Non-pigmented ciliary epithelial cell (primary cell): Measurements from ENCODE around the gene GPR26.

Experiments used
- DNase-seq: peaks from one replicate; pipeline ENCODE4 v3.0.0-alpha.2; 2010; ENCODE audit warnings: low read depth

Gene GPR26

DNA sequence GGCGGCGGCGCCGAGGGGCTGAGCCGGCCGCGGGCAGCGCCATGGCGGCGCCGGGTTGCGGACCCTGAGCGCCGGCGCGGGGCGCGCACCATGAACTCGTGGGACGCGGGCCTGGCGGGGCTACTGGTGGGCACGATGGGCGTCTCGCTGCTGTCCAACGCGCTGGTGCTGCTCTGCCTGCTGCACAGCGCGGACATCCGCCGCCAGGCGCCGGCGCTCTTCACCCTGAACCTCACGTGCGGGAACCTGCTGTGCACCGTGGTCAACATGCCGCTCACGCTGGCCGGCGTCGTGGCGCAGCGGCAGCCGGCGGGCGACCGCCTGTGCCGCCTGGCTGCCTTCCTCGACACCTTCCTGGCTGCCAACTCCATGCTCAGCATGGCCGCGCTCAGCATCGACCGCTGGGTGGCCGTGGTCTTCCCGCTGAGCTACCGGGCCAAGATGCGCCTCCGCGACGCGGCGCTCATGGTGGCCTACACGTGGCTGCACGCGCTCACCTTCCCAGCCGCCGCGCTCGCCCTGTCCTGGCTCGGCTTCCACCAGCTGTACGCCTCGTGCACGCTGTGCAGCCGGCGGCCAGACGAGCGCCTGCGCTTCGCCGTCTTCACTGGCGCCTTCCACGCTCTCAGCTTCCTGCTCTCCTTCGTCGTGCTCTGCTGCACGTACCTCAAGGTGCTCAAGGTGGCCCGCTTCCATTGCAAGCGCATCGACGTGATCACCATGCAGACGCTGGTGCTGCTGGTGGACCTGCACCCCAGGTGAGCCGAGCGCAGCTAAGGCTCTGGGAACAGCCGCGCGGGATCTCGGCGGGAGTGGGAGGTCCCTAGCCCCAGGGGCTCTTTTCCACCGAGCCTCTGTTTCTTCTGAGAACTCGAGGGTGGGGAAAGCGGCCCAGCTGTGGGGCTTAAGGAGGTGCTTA is at the start of gene GPR26:
GPR26 (plus strand) TSS at position 38 of the 919 bp plus-strand sequence; CDS start at position 91, 53 bp downstream.
- no peak for DNase-seq

DNA sequence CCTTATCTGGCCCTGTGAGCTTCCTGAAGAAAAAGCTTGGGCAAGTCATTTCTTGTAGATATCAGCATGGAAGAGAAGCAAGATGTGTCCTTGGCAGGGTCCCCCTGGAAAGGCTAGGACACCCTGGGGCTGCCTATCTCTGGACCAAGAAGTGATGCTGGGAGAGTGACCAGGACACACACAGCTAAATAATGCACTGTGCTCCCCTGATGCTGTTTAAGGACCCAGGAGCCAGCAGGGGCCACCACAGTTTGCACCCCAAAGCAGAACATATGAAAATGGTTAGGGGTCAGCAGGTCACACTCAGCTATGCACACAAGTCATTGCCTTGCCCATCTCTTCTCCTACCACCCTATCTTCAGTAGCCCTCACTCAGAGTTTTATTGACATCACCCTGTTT is 47.9 kb upstream of the GPR26 start:
- no peak for DNase-seq

- DNase-seq = no peak
Observed at GRCh38 chr10:123619067-123619855, 46.9 kb upstream of the GPR26 start.

- DNase-seq = no peak
Observed at GRCh38 chr10:123620621-123621020, 45.5 kb upstream of the GPR26 start.

- no peak for DNase-seq
Observed at GRCh38 chr10:123621492-123621891, 44.7 kb upstream of the GPR26 start.

DNA sequence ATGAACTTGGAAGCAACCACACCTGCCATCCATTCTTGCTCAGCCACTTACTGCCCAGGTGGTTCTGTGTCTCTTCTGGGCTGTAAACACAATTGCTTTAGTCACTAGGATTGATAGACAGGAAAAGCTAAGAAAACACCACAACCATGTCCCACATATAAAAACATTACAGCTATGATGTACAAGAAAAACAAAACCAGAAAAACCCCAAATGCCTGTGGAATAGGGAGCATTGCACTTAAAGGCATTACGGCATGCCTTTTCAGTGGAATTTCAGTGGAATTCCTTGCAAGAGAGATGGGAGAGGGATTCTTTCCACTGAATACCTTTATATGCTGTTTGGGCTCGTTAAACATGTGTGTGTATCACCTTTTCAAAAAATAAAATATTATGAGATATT is 44.2 kb upstream of the GPR26 start:
- no peak for DNase-seq

DNA sequence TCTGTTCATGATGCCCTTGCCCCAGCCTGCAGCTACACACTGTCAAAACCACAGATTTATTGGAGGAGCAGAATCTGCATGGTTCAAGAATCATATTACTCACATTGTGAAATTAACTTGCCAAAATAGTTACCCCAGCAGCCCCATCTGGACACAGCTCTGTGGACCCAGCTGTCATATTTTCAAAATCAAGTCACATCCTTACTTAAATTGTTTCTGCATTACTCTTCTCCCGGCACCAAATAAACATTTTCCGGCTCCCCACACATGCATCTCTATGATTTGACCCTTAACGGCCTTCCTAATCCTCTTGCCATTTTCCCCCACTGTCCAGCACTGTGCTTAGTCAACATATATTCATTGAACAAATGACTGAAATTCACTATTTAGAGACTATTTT is 43.8 kb upstream of the GPR26 start:
- no peak for DNase-seq

DNA sequence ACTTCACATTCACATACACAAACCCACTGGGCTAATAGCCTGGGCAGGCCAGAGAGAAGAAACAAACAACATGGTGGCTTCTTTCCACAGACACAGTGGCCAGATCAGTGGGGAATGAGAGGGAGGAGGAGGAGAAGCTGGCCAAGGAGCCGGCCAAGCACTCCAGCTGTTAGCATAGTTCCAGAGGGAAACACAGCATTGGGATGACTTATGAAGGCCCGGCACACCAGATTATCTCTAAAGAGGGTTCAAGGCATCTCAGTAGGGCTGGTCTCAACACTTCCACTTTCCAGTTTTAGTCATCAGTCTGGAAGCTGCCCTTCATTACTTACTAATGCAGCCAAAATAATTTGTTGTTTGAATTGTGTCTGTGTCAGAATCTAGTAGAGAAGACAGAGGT is 42.1 kb upstream of the GPR26 start:
- DNase-seq = no peak

DNA sequence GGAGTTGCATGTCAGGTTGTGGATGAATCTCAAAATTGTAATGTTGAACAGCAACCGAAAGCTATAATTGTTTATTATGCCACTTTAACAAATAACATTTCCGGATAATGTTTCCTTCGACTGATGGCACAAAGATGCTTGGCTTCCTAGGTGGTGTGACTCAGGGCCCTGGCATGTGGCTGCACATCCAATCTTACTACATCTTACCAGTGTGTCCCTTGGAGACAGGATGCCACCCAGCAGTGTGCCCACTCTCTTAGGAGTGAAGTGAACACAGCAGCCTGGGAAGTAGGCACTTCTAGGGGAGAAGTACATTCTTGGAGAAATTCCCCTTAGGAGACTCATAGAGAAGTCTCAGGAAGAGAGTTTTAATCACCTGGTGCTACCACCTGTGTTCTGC is 33.0 kb upstream of the GPR26 start:
- no peak for DNase-seq

DNA sequence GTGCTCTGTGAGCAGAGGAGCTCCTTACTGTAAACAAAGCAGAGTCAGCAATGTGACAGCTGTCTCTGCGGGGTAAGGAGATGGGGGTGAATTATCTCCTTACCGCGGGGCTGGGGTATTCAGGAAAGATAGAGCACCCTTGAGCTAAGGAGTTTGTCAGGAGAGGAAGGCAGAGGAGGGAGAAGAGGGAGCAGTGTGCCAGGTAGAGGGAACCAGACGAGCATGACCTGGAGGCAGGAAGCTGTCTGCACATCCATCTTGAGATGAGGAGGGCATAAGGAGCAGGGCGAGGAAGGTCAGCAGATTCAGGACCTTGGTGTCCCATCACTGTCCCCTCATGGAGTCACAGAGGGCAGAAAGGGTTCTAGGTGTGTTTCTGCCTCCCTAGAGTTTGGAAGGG is 32.5 kb upstream of the GPR26 start:
- no peak for DNase-seq

GRCh38 chr10:123634221-123634620 is 31.9 kb upstream of the GPR26 start:
- no peak for DNase-seq

- DNase-seq = no peak
Observed at GRCh38 chr10:123635131-123635530, 31.0 kb upstream of the GPR26 start.

DNA sequence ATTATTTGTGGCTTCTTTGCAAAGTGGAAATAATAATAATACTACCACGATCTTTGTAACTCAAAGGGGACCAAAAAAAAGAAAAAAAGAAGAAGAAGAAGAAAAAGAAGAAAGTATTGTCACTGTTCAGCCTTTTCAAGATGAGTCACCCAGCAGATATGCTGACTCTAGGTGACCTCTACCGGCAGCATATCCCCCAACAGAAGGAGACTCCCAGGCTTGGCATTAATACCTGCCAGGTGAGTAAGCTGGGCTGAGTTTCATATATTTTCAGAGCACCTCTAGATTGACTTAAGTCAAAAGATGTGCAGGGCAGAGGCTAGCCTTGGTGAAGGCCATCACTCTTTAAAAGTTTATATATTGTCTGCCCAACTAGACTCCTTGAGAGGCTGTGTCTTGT is 30.4 kb upstream of the GPR26 start:
- DNase-seq = no peak

GRCh38 chr10:123636598-123637325 is 29.4 kb upstream of the GPR26 start:
- DNase-seq = no peak

- DNase-seq = no peak
Observed at GRCh38 chr10:123637326-123637880, 28.8 kb upstream of the GPR26 start.

DNA sequence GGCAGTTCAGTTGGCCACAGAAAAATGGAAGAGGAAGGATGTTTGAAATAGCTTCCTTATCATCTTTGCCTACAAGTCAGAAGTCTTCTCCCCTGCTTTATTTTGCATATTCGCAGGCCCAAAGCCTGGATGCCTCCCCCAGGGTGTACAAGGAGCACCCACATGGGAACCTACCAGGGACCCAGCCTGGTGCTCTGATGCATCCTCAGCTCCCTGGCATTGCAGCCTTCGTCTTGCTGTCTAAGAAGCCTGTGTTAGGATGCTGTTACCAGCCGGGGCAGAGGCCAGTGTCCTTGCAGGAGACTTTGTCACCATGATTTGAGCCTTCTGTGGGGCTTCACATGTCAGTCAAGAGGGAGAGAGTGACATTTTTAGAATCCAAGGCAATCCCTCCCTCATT is 27.0 kb upstream of the GPR26 start:
- no peak for DNase-seq

DNA sequence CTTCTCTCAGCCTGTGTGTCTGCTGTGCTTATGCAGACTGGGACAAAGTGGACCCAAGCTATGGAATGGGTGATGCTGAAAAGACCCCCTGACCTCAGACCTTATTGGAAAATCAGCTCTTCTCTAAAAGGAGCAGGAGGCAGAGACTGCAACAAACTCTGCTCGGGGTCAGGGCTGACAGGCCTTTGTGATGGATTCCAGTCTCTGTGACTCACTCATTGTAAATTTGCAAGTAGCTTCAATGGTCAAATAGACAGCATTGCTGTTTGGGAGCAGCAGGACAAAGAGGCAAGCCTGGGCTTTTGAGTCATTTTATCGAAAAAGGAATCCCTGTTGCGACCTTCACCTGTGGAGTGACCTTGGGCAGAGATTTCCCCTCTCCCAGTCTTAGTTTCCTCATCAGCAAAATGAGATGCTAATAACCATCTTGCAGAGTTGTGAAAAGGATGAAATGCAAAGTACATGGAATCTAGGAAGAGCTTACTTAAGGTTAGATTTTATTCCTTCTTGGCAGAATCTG is 26.1 kb upstream of the GPR26 start:
- DNase-seq = no peak

- DNase-seq = no peak
Observed at GRCh38 chr10:123642293-123642692, 23.9 kb upstream of the GPR26 start.

GRCh38 chr10:123642697-123643096 is 23.5 kb upstream of the GPR26 start:
- no peak for DNase-seq

- no peak for DNase-seq
Observed at GRCh38 chr10:123643315-123643714, 22.8 kb upstream of the GPR26 start.

DNA sequence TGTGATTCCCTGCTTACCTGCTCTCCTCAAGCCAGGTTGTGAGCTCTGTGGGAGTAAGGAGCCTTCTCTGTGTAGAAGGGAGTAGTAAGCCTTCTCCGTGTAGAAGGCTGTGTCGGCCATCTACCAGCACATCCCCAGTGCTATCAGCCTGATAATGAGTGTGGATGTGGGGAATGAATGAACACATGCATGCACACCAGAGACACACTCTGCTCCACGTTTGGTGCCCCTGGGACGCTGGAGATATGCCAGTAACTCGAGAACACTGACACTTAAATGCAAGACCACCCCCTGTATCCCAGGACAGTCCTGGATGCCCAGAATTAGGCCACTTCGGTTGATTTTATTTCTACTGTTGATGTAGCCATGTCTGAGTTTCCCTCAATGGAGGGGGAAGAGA is 21.1 kb upstream of the GPR26 start:
- no peak for DNase-seq

GRCh38 chr10:123645615-123646014 is 20.5 kb upstream of the GPR26 start:
- DNase-seq = no peak
